LNCaP clone FGC (cell line): ENCODE results near the gene SND1.
A peak's percentile ranks its signal among the peaks of the same experiment; 100 is the strongest.

ENCODE experiments used
- DNase-seq: peaks from one replicate; pipeline ENCODE4 v3.0.0-alpha.2; 2011; ENCODE audit warnings: low read depth
- H3K4me3 ChIP-seq: 2 replicates; pipeline ENCODE4 v1.5.1; 2011; ENCODE audit warnings: mild to moderate bottlenecking, low read depth, low read length, control low read depth
- TF ChIP-seq, protein P1 (sequence below): IDR thresholded peaks from 2 replicates; pipeline ENCODE4 v1.5.1; 2012; ENCODE audit warnings: mild to moderate bottlenecking; ENCODE audit not compliant: control insufficient read depth, insufficient read depth; ENCODE audit errors: extremely low read depth

Gene SND1

GRCh38 chr7:127948312-127948711 lies 296.3 kb downstream of the SND1 start:
- no peak for DNase-seq
- TF ChIP-seq, protein P1, sequence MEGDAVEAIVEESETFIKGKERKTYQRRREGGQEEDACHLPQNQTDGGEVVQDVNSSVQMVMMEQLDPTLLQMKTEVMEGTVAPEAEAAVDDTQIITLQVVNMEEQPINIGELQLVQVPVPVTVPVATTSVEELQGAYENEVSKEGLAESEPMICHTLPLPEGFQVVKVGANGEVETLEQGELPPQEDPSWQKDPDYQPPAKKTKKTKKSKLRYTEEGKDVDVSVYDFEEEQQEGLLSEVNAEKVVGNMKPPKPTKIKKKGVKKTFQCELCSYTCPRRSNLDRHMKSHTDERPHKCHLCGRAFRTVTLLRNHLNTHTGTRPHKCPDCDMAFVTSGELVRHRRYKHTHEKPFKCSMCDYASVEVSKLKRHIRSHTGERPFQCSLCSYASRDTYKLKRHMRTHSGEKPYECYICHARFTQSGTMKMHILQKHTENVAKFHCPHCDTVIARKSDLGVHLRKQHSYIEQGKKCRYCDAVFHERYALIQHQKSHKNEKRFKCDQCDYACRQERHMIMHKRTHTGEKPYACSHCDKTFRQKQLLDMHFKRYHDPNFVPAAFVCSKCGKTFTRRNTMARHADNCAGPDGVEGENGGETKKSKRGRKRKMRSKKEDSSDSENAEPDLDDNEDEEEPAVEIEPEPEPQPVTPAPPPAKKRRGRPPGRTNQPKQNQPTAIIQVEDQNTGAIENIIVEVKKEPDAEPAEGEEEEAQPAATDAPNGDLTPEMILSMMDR = no peak
- H3K4me3 ChIP-seq = no peak overlapping the region

- no peak for DNase-seq
- TF ChIP-seq, protein P1 = no peak
- H3K4me3 ChIP-seq = no peak overlapping the region
Measured at GRCh38 chr7:127948930-127949329, 296.9 kb downstream of the SND1 start.

- TF ChIP-seq, protein P1 = no peak
- DNase-seq = no peak
- H3K4me3 ChIP-seq = no peak overlapping the region
Measured at GRCh38 chr7:127949769-127950222, 297.8 kb downstream of the SND1 start.

DNA sequence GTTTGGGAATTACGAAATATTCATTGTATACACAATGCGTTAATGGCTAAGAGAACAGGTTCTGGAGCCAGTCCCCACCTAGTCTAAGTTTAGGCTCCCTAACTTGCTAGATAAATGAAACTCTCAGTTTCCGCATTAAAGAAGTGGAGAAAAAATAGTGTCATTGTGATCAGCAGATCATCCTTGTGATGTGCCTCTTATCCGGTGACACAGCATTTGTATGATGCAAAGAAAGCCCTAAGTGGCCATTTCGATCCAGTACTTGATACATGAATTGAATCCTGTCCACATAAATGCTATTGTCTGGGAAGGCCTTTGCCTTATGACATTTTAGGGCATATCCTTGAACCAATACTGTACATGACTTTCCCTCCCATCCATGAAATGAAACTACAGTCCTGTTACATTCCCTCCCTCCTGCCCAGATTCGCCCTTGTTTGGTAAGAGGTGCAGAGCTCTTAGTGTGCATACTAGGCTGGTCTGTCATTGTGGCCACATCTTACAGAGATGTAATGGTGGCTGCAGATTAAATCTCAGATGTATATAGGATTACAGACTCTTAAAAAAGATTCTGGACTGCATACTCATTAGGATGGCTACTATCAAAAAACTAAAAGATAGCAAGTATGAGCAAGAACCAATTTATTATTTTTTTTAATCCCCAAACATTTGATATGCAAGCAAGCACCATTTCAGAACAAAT lies 298.4 kb downstream of the SND1 start:
- TF ChIP-seq, protein P1 = no peak
- no peak for DNase-seq

DNA sequence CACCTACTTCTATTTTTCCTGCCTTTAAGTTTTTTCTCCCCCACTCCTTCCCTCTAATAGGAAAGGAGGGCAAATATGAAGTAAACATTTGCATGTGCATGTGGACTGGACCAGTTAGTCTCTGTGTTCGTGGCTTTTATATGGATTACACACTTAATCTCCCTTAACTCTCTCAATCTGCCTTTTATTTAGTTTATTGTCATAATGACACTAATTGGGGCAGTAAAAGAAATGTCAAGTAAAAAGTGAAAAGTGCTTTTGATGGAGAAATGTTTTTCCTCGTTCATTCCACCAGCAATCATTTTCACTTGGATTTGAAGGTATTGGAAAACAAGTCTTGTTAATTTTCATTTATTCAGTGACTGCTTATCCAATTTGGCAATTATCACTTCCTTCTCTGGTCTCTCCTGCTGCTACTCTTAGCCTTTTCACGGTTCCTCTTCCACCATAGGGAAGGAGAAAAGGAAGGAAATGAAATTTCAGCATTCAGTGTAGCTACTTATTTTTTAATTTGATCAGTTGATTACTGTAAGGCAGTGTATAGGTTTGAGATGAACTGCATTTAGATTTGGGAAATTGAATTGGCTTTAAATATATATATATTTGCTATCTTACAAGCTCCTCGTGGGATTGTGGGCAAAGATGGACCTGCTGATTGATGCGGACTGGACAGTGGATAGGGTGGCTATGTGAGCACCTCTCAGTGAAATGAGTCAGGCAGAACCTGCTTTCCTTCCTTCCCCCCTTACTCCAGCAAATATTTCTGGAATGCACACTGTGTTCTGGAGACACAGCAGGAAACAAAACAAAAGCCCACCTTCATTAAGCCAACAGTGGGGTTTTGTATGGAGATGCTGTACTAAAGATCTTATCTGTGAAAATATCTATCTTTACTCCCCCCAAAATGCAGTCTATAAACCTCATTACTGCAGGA lies 301.7 kb downstream of the SND1 start:
- TF ChIP-seq, protein P1 = no peak
- no peak for DNase-seq
- no peak overlapping the region for H3K4me3 ChIP-seq

More for the DNA sequence above, 298.4 kb downstream of the SND1 start:
- H3K4me3 ChIP-seq = no peak overlapping the region

- DNase-seq = peak; percentile 21
- TF ChIP-seq, protein P1 = no peak
- H3K4me3 ChIP-seq = no peak overlapping the region
Measured at GRCh38 chr7:127954357-127954748, 302.4 kb downstream of the SND1 start.
